Activated effector memory CD4-positive, alpha-beta T cell treated with anti-CD3 and anti-CD28 coated beads, Interleukin-2, amount 50 U/mL, for 16 hours (primary cell): ENCODE data around the gene HDDC2.

Experiments
- DNase-seq: peaks from one replicate; pipeline ENCODE4 v3.0.0-alpha.2; 2020

HDDC2 gene

GRCh38 chr6:125301435-125302391, at the start of gene HDDC2:
HDDC2 (minus strand) TSS chr6:125301967; CDS start chr6:125301932, 35 bp downstream.
- DNase-seq, result peak; percentile 83

GRCh38 chr6:125346926-125347563, 45.3 kb upstream of the HDDC2 start:
- DNase-seq, result no peak

GRCh38 chr6:125346201-125346925, 44.6 kb upstream of the HDDC2 start:
- no peak for DNase-seq

- DNase-seq, result no peak
These were observed 39.7 kb upstream of the HDDC2 start for GRCh38 chr6:125341460-125341859.

- no peak for DNase-seq
These were observed 39.2 kb upstream of the HDDC2 start for GRCh38 chr6:125340991-125341390.

- DNase-seq, result no peak
These were observed 38.5 kb upstream of the HDDC2 start for GRCh38 chr6:125340175-125340835.

- no peak for DNase-seq
These were observed 37.9 kb upstream of the HDDC2 start for GRCh38 chr6:125339653-125340052.

- no peak for DNase-seq
These were observed 36.6 kb upstream of the HDDC2 start for GRCh38 chr6:125338381-125338780.

- no peak for DNase-seq
These were observed 35.9 kb upstream of the HDDC2 start for GRCh38 chr6:125337706-125338105.

GRCh38 chr6:125332664-125333063, 30.9 kb upstream of the HDDC2 start:
- no peak for DNase-seq

- no peak for DNase-seq
These were observed 23.8 kb upstream of the HDDC2 start for GRCh38 chr6:125325586-125325985.

- no peak for DNase-seq
These were observed 21.6 kb upstream of the HDDC2 start for GRCh38 chr6:125323376-125323775.

- no peak for DNase-seq
These were observed 14.9 kb upstream of the HDDC2 start for GRCh38 chr6:125316621-125317020.

- no peak for DNase-seq
These were observed 13.8 kb upstream of the HDDC2 start for GRCh38 chr6:125315548-125315947.

- peak; percentile 70 for DNase-seq
These were observed 12.3 kb upstream of the HDDC2 start for GRCh38 chr6:125314009-125314581.

GRCh38 chr6:125312950-125313349, 11.2 kb upstream of the HDDC2 start:
- DNase-seq, result no peak

GRCh38 chr6:125312478-125312877, 10.7 kb upstream of the HDDC2 start:
- no peak for DNase-seq

- DNase-seq, result no peak
These were observed 9.4 kb upstream of the HDDC2 start for GRCh38 chr6:125310994-125311649.

GRCh38 chr6:125307964-125308615, 6.3 kb upstream of the HDDC2 start:
- no peak for DNase-seq

- DNase-seq, result no peak
These were observed 5.5 kb upstream of the HDDC2 start for GRCh38 chr6:125307150-125307838.

GRCh38 chr6:125306756-125307149, 5.0 kb upstream of the HDDC2 start:
- DNase-seq, result no peak
